HEK293 (cell line): ENCODE results near the gene BCL2.

ENCODE experiments used
- CTCF ChIP-seq: fragments of 450-650 bp; formaldehyde crosslinking; IDR thresholded peaks from 2 replicates; pipeline ENCODE4 v1.5.1; 2016; ENCODE audit warnings: missing biosample characterization, missing genetic modification characterization
- PATZ1 ChIP-seq: fragments of 450-650 bp; formaldehyde crosslinking; IDR thresholded peaks from 2 replicates; pipeline ENCODE4 v1.5.1; 2016; ENCODE audit warnings: missing biosample characterization, missing genetic modification characterization
- ZNF202 ChIP-seq: fragments of 450-650 bp; formaldehyde crosslinking; IDR thresholded peaks from 2 replicates; pipeline ENCODE4 v1.5.1; 2016; ENCODE audit warnings: missing biosample characterization, missing genetic modification characterization, borderline replicate concordance
- ZNF211 ChIP-seq: fragments of 450-650 bp; formaldehyde crosslinking; IDR thresholded peaks from 2 replicates; pipeline ENCODE4 v1.5.1; 2016; ENCODE audit warnings: low read depth, missing biosample characterization, missing genetic modification characterization
- ZNF426 ChIP-seq: fragments of 450-650 bp; formaldehyde crosslinking; IDR thresholded peaks from 2 replicates; pipeline ENCODE4 v1.5.1; 2017; ENCODE audit warnings: missing biosample characterization, missing genetic modification characterization, mild to moderate bottlenecking, inconsistent platforms, moderate library complexity
- ZNF473 ChIP-seq: fragments of 450-650 bp; formaldehyde crosslinking; IDR thresholded peaks from 2 replicates; pipeline ENCODE4 v1.5.1; 2017; ENCODE audit warnings: missing biosample characterization, missing genetic modification characterization
- ZNF518A ChIP-seq: fragments of 450-650 bp; formaldehyde crosslinking; conservative IDR thresholded peaks from 2 replicates; pipeline ENCODE4 v1.5.1; 2016; ENCODE audit warnings: low read depth, missing biosample characterization, missing genetic modification characterization
- ZSCAN30 ChIP-seq: fragments of 450-650 bp; IDR thresholded peaks from 2 replicates; pipeline ENCODE4 v1.5.1; 2018; ENCODE audit warnings: missing biosample characterization, mild to moderate bottlenecking, missing genetic modification characterization, moderate library complexity

- no peak for TF ChIP-seq ZNF518A (tag by site-specific recombination)
- TF ChIP-seq ZNF202 (tag by site-specific recombination) = no peak
- TF ChIP-seq PATZ1 (tag by site-specific recombination) = no peak
- TF ChIP-seq ZSCAN30 = no peak
- no peak for TF ChIP-seq CTCF (tag by site-specific recombination)
- no peak for TF ChIP-seq ZNF426 (tag by site-specific recombination)
- TF ChIP-seq ZNF473 = no peak
- no peak for TF ChIP-seq ZNF211 (tag by site-specific recombination)
Observed at GRCh38 chr18:63144748-63145147, 174.8 kb downstream of the BCL2 start.
